ENCODE measurements around the gene PDZD7. TPM values are rescaled to one million over a fixed set of nuclear protein-coding genes. Genes with fewer than 3 reads are reported as not detected.
A peak's percentile ranks its signal among the peaks of the same experiment; 100 is the strongest.

PDZD7 gene
- total RNA-seq, 3 donors from 2014 or later = 0.28 to 0.43 TPM; not detected in 1

DNA sequence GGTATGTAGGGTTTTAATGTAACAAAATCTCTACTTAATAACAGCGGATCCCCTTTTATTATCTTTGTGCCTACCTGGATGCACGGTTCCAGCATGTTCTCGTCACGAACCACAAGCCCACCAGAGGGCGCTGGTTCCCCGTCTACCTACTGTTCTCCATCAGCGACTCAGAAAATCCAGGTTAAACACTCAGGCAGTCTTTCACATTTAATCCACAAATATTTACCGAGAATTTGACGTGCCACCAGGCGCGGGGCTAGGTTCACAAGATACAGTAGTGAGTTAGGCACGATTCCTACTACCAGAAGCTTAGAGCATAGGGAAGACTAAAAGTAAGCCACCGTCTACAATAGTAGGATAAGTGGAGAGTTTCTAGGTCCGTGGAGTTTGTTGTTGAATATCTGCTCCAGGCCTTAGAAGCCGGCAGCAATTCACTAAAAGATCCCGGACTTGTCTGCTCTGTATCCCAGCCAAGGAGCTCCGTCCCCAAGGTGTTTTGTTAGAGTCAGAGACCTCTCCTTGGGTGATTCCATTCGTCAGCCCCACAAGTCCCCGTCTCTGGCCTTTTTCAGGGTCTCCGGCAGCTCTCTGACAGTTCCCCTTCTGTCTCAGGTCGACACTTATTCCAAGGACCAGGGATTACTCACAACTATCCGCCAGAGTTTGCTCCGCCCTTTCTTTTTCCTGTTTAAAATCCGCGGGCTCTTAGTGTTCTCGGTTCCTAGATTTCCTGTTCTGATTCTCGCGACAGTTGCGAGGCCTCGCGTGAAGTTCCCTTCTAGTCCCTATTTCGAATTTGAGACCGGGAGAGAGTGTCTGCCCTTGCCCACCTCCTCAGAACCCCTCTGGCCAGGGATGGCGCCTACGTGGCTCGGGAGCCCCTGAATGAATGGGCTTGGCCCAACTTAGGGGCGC, 29.4 kb upstream of the PDZD7 start:
- ATAC-seq = peak; percentile 73
- H3K4me3 ChIP-seq = peak overlapping the region; percentile 77
- no peaks in the 10 kb centered on the region for H3K36me3 ChIP-seq (ENCODE audit: low read depth)
- TF ChIP-seq, protein P1, sequence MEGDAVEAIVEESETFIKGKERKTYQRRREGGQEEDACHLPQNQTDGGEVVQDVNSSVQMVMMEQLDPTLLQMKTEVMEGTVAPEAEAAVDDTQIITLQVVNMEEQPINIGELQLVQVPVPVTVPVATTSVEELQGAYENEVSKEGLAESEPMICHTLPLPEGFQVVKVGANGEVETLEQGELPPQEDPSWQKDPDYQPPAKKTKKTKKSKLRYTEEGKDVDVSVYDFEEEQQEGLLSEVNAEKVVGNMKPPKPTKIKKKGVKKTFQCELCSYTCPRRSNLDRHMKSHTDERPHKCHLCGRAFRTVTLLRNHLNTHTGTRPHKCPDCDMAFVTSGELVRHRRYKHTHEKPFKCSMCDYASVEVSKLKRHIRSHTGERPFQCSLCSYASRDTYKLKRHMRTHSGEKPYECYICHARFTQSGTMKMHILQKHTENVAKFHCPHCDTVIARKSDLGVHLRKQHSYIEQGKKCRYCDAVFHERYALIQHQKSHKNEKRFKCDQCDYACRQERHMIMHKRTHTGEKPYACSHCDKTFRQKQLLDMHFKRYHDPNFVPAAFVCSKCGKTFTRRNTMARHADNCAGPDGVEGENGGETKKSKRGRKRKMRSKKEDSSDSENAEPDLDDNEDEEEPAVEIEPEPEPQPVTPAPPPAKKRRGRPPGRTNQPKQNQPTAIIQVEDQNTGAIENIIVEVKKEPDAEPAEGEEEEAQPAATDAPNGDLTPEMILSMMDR (IDR thresholded peaks at IDR 0.05) = peak; percentile 81
- peaks cover 28% of the 10 kb centered on the region for H3K4me1 ChIP-seq (ENCODE audit: low read depth)
- DNase-seq = peak; percentile 92 to 98 (median 94)
- intact Hi-C loops (cut with DNase I, micrococcal nuclease) = no loop called here
- H3K9me3 ChIP-seq = no peaks in the 10 kb centered on the region

DNA sequence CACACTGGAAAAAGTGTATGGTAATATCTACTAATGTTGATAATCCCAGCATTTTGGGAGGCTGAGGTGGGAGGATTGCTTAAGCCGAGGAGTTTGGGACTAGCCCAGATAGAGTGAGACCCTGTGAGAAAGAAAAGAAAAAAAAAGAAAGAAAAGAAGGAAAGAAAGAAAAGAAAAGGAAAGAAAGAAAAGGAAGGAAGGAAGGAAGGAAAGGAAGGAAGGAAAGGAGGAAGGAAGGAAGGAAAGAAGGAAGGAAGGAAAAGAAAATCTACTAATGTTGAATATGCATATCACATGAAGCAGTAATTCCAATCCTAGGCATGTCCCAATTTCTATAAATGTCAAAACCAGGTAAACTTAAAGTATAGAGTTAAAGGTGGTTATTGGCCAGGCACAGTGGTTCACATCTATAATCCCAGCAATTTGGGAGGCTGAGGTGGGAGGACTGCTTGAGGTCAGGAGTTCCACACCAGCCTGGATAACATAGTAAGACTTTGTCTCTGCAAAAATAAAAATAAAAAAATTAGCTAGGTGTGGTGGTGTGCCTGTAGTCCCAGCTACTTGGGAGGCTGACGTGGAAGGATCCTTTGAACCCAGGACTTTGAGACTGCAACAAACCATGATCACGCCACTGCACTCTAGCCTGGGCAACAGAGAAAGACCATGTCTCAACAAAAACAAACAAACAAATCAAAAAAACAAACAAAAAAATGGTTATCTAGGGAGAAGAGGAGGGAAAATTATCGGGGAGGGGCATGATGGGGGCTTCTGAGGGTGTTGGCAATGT, 25.6 kb upstream of the PDZD7 start:
- Histone ChIP-seq H3K36me3 (ENCODE audit: low read depth) (no peaks in the 10 kb centered on the region), H3K4me1 (ENCODE audit: low read depth) (peaks cover 6% of the 10 kb centered on the region), H3K9me3 (no peaks in the 10 kb centered on the region), H3K4me3 (no peak overlapping the region)
- ATAC-seq = no peak
- TF ChIP-seq, protein P1 (IDR thresholded peaks at IDR 0.05) = no peak
- no peak for DNase-seq
- intact Hi-C loops (cut with DNase I, micrococcal nuclease) = no loop called here

DNA sequence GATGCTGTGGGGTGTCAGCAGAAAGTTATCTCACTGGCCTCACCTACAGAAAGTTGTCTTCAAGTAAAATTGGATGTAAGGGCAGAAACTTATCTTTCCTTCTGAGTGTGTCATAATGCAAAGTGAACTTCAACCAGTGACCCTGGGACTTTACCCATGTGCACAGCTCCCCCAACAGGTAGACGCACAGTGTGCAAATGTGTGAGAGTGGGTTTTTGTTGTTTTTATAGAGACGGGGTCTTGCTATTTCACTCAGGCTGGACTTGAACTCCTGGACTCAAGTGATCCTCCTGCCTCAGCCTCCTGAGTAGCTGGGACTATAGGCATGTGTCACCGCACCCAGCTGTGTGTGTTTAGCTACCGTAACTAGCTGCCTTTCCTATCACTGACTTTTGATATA, 24.5 kb upstream of the PDZD7 start:
- intact Hi-C loops (cut with DNase I, micrococcal nuclease) = no loop called here
- ATAC-seq (no peak), DNase-seq (no peak)
- TF ChIP-seq, protein P1 (IDR thresholded peaks at IDR 0.05) = no peak
- Histone ChIP-seq H3K9me3 (no peaks in the 10 kb centered on the region), H3K36me3 (ENCODE audit: low read depth) (no peaks in the 10 kb centered on the region), H3K4me3 (no peak overlapping the region), H3K4me1 (ENCODE audit: low read depth) (peaks cover 6% of the 10 kb centered on the region)

DNA sequence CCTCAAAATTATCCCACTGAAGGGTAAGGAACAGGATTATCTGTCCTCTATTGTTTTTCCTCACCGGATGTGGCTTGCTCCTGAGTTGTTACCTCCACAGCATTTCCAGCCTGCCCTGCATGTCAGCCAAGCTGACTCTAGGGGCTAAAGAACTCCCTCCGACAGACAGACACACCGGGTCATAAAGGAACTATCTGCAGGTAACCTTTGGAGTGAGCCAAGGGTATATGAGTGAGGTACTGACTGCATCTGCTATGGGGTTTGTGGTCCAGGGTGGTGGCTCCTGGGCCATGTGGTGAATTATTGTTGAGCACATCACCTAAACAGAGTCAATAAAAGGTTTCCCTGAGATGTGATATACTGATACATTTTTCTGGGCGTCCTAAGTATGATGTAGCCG, 23.9 kb upstream of the PDZD7 start:
- TF ChIP-seq, protein P1 (IDR thresholded peaks at IDR 0.05) = no peak
- intact Hi-C loops (cut with DNase I, micrococcal nuclease) = no loop called here
- Histone ChIP-seq H3K9me3 (no peaks in the 10 kb centered on the region), H3K36me3 (ENCODE audit: low read depth) (no peaks in the 10 kb centered on the region), H3K4me3 (no peak overlapping the region), H3K4me1 (ENCODE audit: low read depth) (peaks cover 7% of the 10 kb centered on the region)
- ATAC-seq (no peak), DNase-seq (no peak)

DNA sequence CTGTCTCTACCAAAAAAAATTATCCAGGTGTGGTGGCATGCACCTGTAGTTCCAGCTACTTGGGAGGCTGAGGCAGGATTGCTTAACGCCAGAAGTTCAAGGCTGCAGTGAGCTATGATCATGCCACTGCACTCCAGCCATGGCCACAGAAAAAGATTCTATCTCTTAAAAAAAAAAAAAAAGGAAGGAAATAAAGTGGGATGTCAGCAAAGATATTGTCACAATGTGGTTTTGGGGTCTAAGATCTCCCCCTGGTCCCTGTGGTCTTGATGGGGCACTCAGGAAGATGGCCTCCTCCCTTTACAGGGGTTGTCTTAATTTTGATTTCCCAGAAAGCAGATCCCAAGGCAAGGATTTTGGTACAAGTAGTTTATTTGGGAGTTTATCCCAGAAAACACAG, 23.4 kb upstream of the PDZD7 start:
- Histone ChIP-seq H3K36me3 (ENCODE audit: low read depth) (no peaks in the 10 kb centered on the region), H3K9me3 (no peaks in the 10 kb centered on the region), H3K4me3 (no peak overlapping the region), H3K4me1 (ENCODE audit: low read depth) (peaks cover 7% of the 10 kb centered on the region)
- intact Hi-C loops (cut with DNase I, micrococcal nuclease) = no loop called here
- ATAC-seq (no peak), DNase-seq (no peak)
- TF ChIP-seq, protein P1 (IDR thresholded peaks at IDR 0.05) = no peak
